Measurements from ENCODE around the gene TYK2.

- TF ChIP-seq KLF9 (tag by site-specific recombination; IDR thresholded peaks at IDR 0.05; ENCODE audit: low read depth) (no peak; the same call in 1 of the 2 replicates), ZNF239 (tag by site-specific recombination; IDR thresholded peaks at IDR 0.05) (no peak), YY1 (tag by site-specific recombination; IDR thresholded peaks at IDR 0.05) (no peak), CTCF (tag by site-specific recombination; IDR thresholded peaks at IDR 0.05) (no peak), ZNF121 (tag by site-specific recombination; IDR thresholded peaks at IDR 0.05) (no peak), REST (tag by site-specific recombination; IDR thresholded peaks at IDR 0.05) (no peak), ZNF747 (tag by site-specific recombination; IDR thresholded peaks at IDR 0.05) (no peak), SETDB1 (IDR thresholded peaks at IDR 0.05; ENCODE audit: insufficient read length, low read length) (no peak), ZNF530 (tag by site-specific recombination; IDR thresholded peaks at IDR 0.05; ENCODE audit: low read depth) (no peak), PATZ1 (tag by site-specific recombination; IDR thresholded peaks at IDR 0.05) (no peak), ZBTB49 (tag by site-specific recombination; IDR thresholded peaks at IDR 0.05; ENCODE audit: low read depth) (no peak)
These were observed 27.4 kb downstream of the TYK2 start for GRCh38 chr19:10352764-10353671.

Data from HEK293 (cell line).